OCI-LY7 (cell line): ENCODE data around the gene ADARB2. TPM values are rescaled to one million over a fixed set of nuclear protein-coding genes. Genes with fewer than 3 reads are reported as not detected.

Experiments
- BruUV-seq: library from RNA; stranded (reverse); fragments of 400-500 nt; replicated peaks from 2 replicates; lab custom pipeline; 2021; lab: Mats Ljungman, UMichigan
- CTCF ChIA-PET: fragments of 300-600 bp; sonication (Branson Sonifier 250); formaldehyde crosslinking; loops from one replicate; lab custom pipeline; 2022; ENCODE audit warnings: antibody characterized with exemption; ENCODE audit not compliant: unreplicated experiment; lab: Charles Lee
- POLR2A ChIA-PET: fragments of 300-600 bp; sonication (Branson Sonifier 250); formaldehyde crosslinking; loops from one replicate; lab custom pipeline; 2022; ENCODE audit warnings: antibody characterized with exemption; lab: Charles Lee
- DNase-seq: peaks from one replicate; pipeline ENCODE4 v3.0.0-alpha.2; 2015; ENCODE audit warnings: low spot score
- H2AFZ ChIP-seq: fragments of 200-600 bp; sonication (generic), shearing (Covaris generic); 2 replicates; pipeline ENCODE4 v1.6.1; 2014; ENCODE audit warnings: mild to moderate bottlenecking, antibody characterized with exemption, low read length, moderate library complexity
- H3K27ac ChIP-seq: fragments of 200-600 bp; sonication (generic); 2 replicates; pipeline ENCODE4 v1.5.1; 2014; ENCODE audit warnings: mixed run types, low read depth, mild to moderate bottlenecking, moderate library complexity, low read length, inconsistent platforms; ENCODE audit not compliant: poor library complexity, severe bottlenecking
- H3K36me3 ChIP-seq: fragments of 200-600 bp; sonication (generic); 2 replicates; pipeline ENCODE4 v1.6.1; 2014; ENCODE audit warnings: mild to moderate bottlenecking, antibody characterized with exemption, low read length, moderate library complexity, mixed read lengths; ENCODE audit not compliant: insufficient read depth
- H3K4me1 ChIP-seq: fragments of 200-600 bp; sonication (generic); 2 replicates; pipeline ENCODE4 v1.5.1; 2014; ENCODE audit warnings: mild to moderate bottlenecking, low read length; ENCODE audit not compliant: insufficient read depth, poor library complexity, severe bottlenecking
- H3K4me2 ChIP-seq: fragments of 200-600 bp; sonication (generic); 2 replicates; pipeline ENCODE4 v1.6.1; 2014; ENCODE audit warnings: mild to moderate bottlenecking, low read length
- H3K4me3 ChIP-seq: fragments of 200-600 bp; sonication (generic); 2 replicates; pipeline ENCODE4 v1.5.1; 2014; ENCODE audit warnings: mild to moderate bottlenecking, low read depth, low read length; ENCODE audit not compliant: poor library complexity, severe bottlenecking
- H3K79me2 ChIP-seq: fragments of 200-600 bp; sonication (generic); 2 replicates; pipeline ENCODE4 v1.6.1; 2016; ENCODE audit warnings: low read depth, mild to moderate bottlenecking, low read length, moderate library complexity, mixed read lengths; ENCODE audit not compliant: insufficient read depth
- H3K9me2 ChIP-seq: fragments of 200-600 bp; sonication (generic); 2 replicates; pipeline ENCODE4 v1.6.1; 2016; ENCODE audit warnings: mild to moderate bottlenecking, low read length, mixed read lengths; ENCODE audit not compliant: insufficient read depth
- H3K9me3 ChIP-seq: fragments of 200-600 bp; sonication (generic); 2 replicates; pipeline ENCODE4 v1.6.1; 2014; ENCODE audit warnings: mild to moderate bottlenecking, mixed run types, low read length, mixed read lengths
- H4K20me1 ChIP-seq: fragments of 200-600 bp; sonication (generic); 2 replicates; pipeline ENCODE4 v1.6.1; 2014; ENCODE audit warnings: mild to moderate bottlenecking, antibody characterized with exemption, low read length, moderate library complexity, mixed read lengths; ENCODE audit not compliant: insufficient read depth
- EZH2phosphoT487 ChIP-seq: fragments of 200-600 bp; sonication (generic); IDR thresholded peaks from 2 replicates; pipeline ENCODE4 v1.6.1; 2018; ENCODE audit warnings: low read depth, borderline replicate concordance, mild to moderate bottlenecking, mixed run types, antibody characterized with exemption, low read length, moderate library complexity, mixed read lengths
- intact Hi-C: fragments of 100-400 bp; cut with micrococcal nuclease; formaldehyde crosslinking; loops from one replicate; pipeline ENCODE4 v1.10.0; 2022; ENCODE audit not compliant: unreplicated experiment
- total RNA-seq, 2 experiments: library from RNA; depleted of rRNA in 1 of 2; stranded (reverse); fragments of >200 nt in 1 of 2; shearing (Covaris generic) in 1 of 2; gene quantifications; 2 replicates each; pipeline ENCODE4 v1.2.3, GENCODE V29; 2014 to 2022
- TF ChIP-seq, protein P1 (sequence below): fragments of 200-600 bp; sonication (generic); conservative IDR thresholded peaks from 2 replicates; pipeline ENCODE4 v1.5.1; 2014; ENCODE audit warnings: mild to moderate bottlenecking, antibody characterized with exemption, low read length, moderate library complexity, mixed read lengths

The ADARB2 gene
- total RNA-seq, 2 experiments from 2014 or later, result 0.03 TPM; not detected in 1

DNA sequence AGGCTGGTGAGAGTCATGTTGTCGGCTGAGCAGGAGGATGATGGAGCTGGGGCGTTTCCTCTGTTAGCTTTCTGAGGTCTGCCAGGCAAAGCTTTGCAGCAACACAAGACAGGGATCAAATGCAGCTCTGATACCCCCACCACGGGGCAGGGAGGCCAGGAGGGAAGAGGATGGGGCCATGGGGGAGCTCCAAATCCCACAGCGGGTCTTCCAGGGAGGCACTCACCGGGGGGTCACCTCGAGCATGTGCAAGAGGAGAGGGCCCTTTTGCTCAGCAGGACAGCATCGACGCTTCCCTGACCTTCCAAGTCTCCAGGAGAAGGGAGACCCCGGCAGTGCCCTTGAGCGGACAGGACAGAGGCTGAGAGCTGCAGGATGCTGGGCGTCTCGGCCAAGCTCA lies 553.6 kb downstream of the ADARB2 start:
- TF ChIP-seq EZH2phosphoT487, result no peak
- TF ChIP-seq, protein P1, sequence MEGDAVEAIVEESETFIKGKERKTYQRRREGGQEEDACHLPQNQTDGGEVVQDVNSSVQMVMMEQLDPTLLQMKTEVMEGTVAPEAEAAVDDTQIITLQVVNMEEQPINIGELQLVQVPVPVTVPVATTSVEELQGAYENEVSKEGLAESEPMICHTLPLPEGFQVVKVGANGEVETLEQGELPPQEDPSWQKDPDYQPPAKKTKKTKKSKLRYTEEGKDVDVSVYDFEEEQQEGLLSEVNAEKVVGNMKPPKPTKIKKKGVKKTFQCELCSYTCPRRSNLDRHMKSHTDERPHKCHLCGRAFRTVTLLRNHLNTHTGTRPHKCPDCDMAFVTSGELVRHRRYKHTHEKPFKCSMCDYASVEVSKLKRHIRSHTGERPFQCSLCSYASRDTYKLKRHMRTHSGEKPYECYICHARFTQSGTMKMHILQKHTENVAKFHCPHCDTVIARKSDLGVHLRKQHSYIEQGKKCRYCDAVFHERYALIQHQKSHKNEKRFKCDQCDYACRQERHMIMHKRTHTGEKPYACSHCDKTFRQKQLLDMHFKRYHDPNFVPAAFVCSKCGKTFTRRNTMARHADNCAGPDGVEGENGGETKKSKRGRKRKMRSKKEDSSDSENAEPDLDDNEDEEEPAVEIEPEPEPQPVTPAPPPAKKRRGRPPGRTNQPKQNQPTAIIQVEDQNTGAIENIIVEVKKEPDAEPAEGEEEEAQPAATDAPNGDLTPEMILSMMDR, result no peak
- H3K79me2 ChIP-seq, result no peaks in the 10 kb centered on the region
- H2AFZ ChIP-seq, result no peak overlapping the region
- CTCF ChIA-PET, result interaction anchor here (0.6 kb wide), 1 partner anchor 17 kb away, joined by 3 read pairs; no protein-coding TSS in a partner anchor
- no peak overlapping the region for H3K4me3 ChIP-seq
- H3K4me1 ChIP-seq, result no peaks in the 10 kb centered on the region
- POLR2A ChIA-PET, result no interaction called here
- H3K4me2 ChIP-seq, result no peak overlapping the region
- H3K36me3 ChIP-seq, result no peaks in the 10 kb centered on the region
- H3K9me2 ChIP-seq, result no peaks in the 10 kb centered on the region
- intact Hi-C loops, result no loop called here
- no peaks in the 10 kb centered on the region for H3K9me3 ChIP-seq
- no peak for DNase-seq
- H3K27ac ChIP-seq, result no peak overlapping the region
- no peaks in the 10 kb centered on the region for H4K20me1 ChIP-seq
- no TSS peak for BruUV-seq

DNA sequence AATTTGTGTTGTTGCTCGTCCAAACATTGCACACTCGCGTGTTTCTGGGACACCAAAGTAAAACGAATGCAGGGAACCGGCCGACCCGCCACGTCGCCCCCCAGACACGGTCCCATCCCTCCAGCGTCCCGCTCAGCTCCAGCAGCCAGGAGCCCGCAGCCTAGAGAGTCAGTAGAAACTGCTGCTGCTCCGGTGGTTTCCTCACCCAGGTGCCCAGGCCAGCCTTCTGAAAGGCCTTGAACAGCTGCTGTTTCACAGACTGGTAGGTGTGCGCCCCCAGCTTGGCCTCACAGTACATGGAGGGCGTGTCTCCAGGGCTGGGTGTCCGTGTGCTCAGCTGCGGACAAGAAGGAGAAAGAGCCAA lies 554.3 kb downstream of the ADARB2 start:
- Histone ChIP-seq H3K9me3 (no peaks in the 10 kb centered on the region), H3K4me1 (no peaks in the 10 kb centered on the region), H3K79me2 (no peaks in the 10 kb centered on the region), H2AFZ (no peak overlapping the region), H3K36me3 (no peaks in the 10 kb centered on the region), H3K27ac (no peak overlapping the region), H4K20me1 (no peaks in the 10 kb centered on the region), H3K4me3 (no peak overlapping the region), H3K4me2 (no peak overlapping the region), H3K9me2 (no peaks in the 10 kb centered on the region)
- POLR2A ChIA-PET, result interaction anchor here (0.6 kb wide), 1 partner anchor 1129 kb away, joined by 3 read pairs; no protein-coding TSS in a partner anchor
- intact Hi-C loops, result no loop called here
- CTCF ChIA-PET, result no interaction called here
- BruUV-seq, result no TSS peak
- TF ChIP-seq, protein P1, result no peak
- TF ChIP-seq EZH2phosphoT487, result no peak
- DNase-seq, result no peak

DNA sequence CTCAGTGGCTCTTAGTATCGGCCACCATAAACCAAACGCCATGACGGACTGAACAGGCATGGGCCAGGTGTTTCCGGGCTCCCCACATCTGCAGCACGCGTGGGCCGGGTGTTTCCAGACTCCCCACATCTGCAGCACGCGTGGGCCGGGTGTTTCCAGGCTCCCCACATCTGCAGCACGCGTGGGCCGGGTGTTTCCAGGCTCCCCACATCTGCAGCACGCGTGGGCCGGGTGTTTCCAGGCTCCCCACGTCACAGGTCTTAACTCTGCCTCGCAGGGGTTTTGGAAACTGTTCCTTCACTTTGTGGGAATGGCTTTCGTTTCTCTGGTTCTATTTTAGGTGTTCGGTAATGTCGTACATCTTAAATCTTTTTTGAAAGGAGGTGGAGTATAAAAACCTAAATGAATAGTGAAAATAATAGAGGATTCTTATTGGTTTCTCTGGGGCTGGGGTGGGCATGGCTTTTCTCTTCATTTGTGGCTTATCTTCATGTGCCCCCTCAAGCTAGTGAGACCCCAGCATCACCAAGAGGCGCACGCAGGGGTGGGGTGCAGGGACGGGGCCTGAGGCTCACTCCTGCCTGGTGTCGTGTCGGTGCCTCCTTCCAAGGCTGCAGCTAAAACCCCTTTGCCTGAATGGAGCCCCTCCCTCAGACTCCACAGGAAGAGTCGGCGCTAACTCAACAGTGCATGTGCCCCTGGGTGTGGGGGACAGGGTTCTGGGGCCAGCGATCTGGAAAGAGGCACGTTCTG lies 554.9 kb downstream of the ADARB2 start:
- CTCF ChIA-PET, result no interaction called here

More for the DNA sequence above, 554.9 kb downstream of the ADARB2 start:
- POLR2A ChIA-PET, result interaction anchor here (0.6 to 1.0 kb wide), 2 partner anchors 367 to 1130 kb away, joined by 3 read pairs; no protein-coding TSS in a partner anchor
- no peak overlapping the region for H3K4me3 ChIP-seq
- no peaks in the 10 kb centered on the region for H3K9me2 ChIP-seq
- H3K4me2 ChIP-seq, result no peak overlapping the region
- intact Hi-C loops, result no loop called here
- no peak overlapping the region for H3K27ac ChIP-seq
- no peak overlapping the region for H2AFZ ChIP-seq
- H3K79me2 ChIP-seq, result no peaks in the 10 kb centered on the region
- no peak for TF ChIP-seq EZH2phosphoT487
- TF ChIP-seq, protein P1, result no peak
- no peaks in the 10 kb centered on the region for H3K36me3 ChIP-seq
- DNase-seq, result no peak
- no peaks in the 10 kb centered on the region for H3K9me3 ChIP-seq
- no TSS peak for BruUV-seq
- no peaks in the 10 kb centered on the region for H4K20me1 ChIP-seq
- H3K4me1 ChIP-seq, result no peaks in the 10 kb centered on the region
